H9 (cell line): Measurements from ENCODE around the gene RMI1. TPM values are rescaled to one million over a fixed set of nuclear protein-coding genes. Genes with fewer than 3 reads are reported as not detected.

ENCODE experiments used
- DNase-seq: peaks from one replicate; pipeline ENCODE4 v3.0.0-alpha.2; 2017
- H2AFZ ChIP-seq: one replicate; pipeline ENCODE4 v1.6.1; 2013; ENCODE audit warnings: mild to moderate bottlenecking, low read length, control low read depth, moderate library complexity
- H2AK5ac ChIP-seq: 2 replicates; pipeline ENCODE4 v1.6.1; 2013; ENCODE audit warnings: low read length, control low read depth, mixed read lengths; ENCODE audit not compliant: insufficient read length
- H2BK120ac ChIP-seq: one replicate; pipeline ENCODE4 v1.6.1; 2013; ENCODE audit warnings: low read depth, mild to moderate bottlenecking, low read length, control low read depth, inconsistent platforms; ENCODE audit not compliant: poor library complexity, severe bottlenecking
- H2BK12ac ChIP-seq: 2 replicates; pipeline ENCODE4 v1.6.1; 2013; ENCODE audit warnings: low read length, control low read depth, mixed read lengths, low read depth; ENCODE audit not compliant: insufficient read length
- H2BK15ac ChIP-seq: 2 replicates; pipeline ENCODE4 v1.6.1; 2013; ENCODE audit warnings: low read depth, low read length, control low read depth
- H2BK20ac ChIP-seq: one replicate; pipeline ENCODE4 v1.6.1; 2013; ENCODE audit warnings: low read depth, mild to moderate bottlenecking, low read length, control low read depth, inconsistent platforms; ENCODE audit not compliant: poor library complexity, severe bottlenecking
- H2BK5ac ChIP-seq: 2 replicates; pipeline ENCODE4 v1.6.1; 2013; ENCODE audit warnings: low read length, control low read depth, mixed read lengths; ENCODE audit not compliant: insufficient read length
- H3K14ac ChIP-seq: 2 replicates; pipeline ENCODE4 v1.6.1; 2013; ENCODE audit warnings: low read length, control low read depth; ENCODE audit not compliant: insufficient read depth
- H3K18ac ChIP-seq: 2 replicates; pipeline ENCODE4 v1.6.1; 2013; ENCODE audit warnings: low read depth, mild to moderate bottlenecking, mixed read lengths, low read length, control low read depth; ENCODE audit not compliant: insufficient read length
- H3K23ac ChIP-seq: 2 replicates; pipeline ENCODE4 v1.6.1; 2013; ENCODE audit warnings: low read length, control low read depth, mixed read lengths, low read depth; ENCODE audit not compliant: insufficient read length
- H3K23me2 ChIP-seq: 2 replicates; pipeline ENCODE4 v1.6.1; 2013; ENCODE audit warnings: low read depth, mild to moderate bottlenecking, mixed read lengths, low read length, control low read depth; ENCODE audit not compliant: insufficient read length, poor library complexity, severe bottlenecking
- H3K27ac ChIP-seq: 2 replicates; pipeline ENCODE4 v1.5.1; 2013; ENCODE audit warnings: low read length, control low read depth, mixed read lengths, low read depth; ENCODE audit not compliant: insufficient read length
- H3K27me3 ChIP-seq: 2 replicates; pipeline ENCODE4 v1.6.1; 2013; ENCODE audit warnings: low read length, control low read depth, inconsistent platforms; ENCODE audit not compliant: insufficient read depth
- H3K4ac ChIP-seq: 2 replicates; pipeline ENCODE4 v1.6.1; 2013; ENCODE audit warnings: low read depth, mild to moderate bottlenecking, control low read depth, inconsistent platforms, low read length, moderate library complexity
- H3K4me1 ChIP-seq: 2 replicates; pipeline ENCODE4 v1.6.1; 2013; ENCODE audit warnings: low read length, control low read depth, inconsistent platforms; ENCODE audit not compliant: insufficient read depth
- H3K4me2 ChIP-seq: 2 replicates; pipeline ENCODE4 v1.6.1; 2013; ENCODE audit warnings: low read length, control low read depth, mixed read lengths; ENCODE audit not compliant: insufficient read length, insufficient read depth
- H3K56ac ChIP-seq: 2 replicates; pipeline ENCODE4 v1.6.1; 2013; ENCODE audit warnings: low read depth, mild to moderate bottlenecking, mixed read lengths, low read length, control low read depth; ENCODE audit not compliant: insufficient read length
- H3K79me1 ChIP-seq: 2 replicates; pipeline ENCODE4 v1.6.1; 2013; ENCODE audit warnings: low read depth, mild to moderate bottlenecking, moderate library complexity, low read length, control low read depth, inconsistent platforms; ENCODE audit not compliant: insufficient read depth, poor library complexity, severe bottlenecking
- H3K79me2 ChIP-seq: 2 replicates; pipeline ENCODE4 v1.6.1; 2013; ENCODE audit warnings: low read length, control low read depth, inconsistent platforms; ENCODE audit not compliant: insufficient read depth
- H3K9ac ChIP-seq: 2 replicates; pipeline ENCODE4 v1.6.1; 2013; ENCODE audit warnings: low read length, control low read depth, mixed read lengths; ENCODE audit not compliant: insufficient read length; ENCODE audit errors: extremely low read depth
- H3K9me3 ChIP-seq: one replicate; pipeline ENCODE4 v1.6.1; 2013; ENCODE audit warnings: low read depth, low read length, inconsistent platforms; ENCODE audit not compliant: control insufficient read depth
- H3T11ph ChIP-seq: one replicate; pipeline ENCODE4 v1.6.1; 2013; ENCODE audit warnings: mild to moderate bottlenecking, low read length, control low read depth, inconsistent platforms
- H4K20me1 ChIP-seq: one replicate; pipeline ENCODE4 v1.6.1; 2013; ENCODE audit not compliant: control insufficient read depth, insufficient read length, insufficient read depth
- H4K5ac ChIP-seq: 2 replicates; pipeline ENCODE4 v1.6.1; 2013; ENCODE audit warnings: low read depth, mild to moderate bottlenecking, mixed read lengths, low read length, control low read depth; ENCODE audit not compliant: insufficient read length
- H4K8ac ChIP-seq: replicated peaks from 2 replicates; pipeline ENCODE4 v1.6.1; 2013; ENCODE audit warnings: low read length, control low read depth, mixed read lengths, low read depth; ENCODE audit not compliant: insufficient read length
- H4K91ac ChIP-seq: 2 replicates; pipeline ENCODE4 v1.6.1; 2013; ENCODE audit warnings: low read depth, mild to moderate bottlenecking, moderate library complexity, mixed read lengths, low read length, control low read depth; ENCODE audit not compliant: insufficient read length
- H3K27ac Mint-ChIP-seq, 3 experiments: 2 replicates in 2 of 3; 3 replicates in 1 of 3; pipeline ENCODE4 v1.8.0; 2020 to 2021; ENCODE audit warnings: mixed read lengths in 3 of 3, mild to moderate bottlenecking in 1 of 3, moderate library complexity in 1 of 3
- H3K27me3 Mint-ChIP-seq: 2 replicates; pipeline ENCODE4 v1.8.0; 2021; ENCODE audit warnings: low read depth, mild to moderate bottlenecking, moderate library complexity, mixed read lengths
- H3K36me3 Mint-ChIP-seq, 3 experiments: 2 replicates in 2 of 3; 3 replicates in 1 of 3; pipeline ENCODE4 v1.8.0; 2020 to 2021; ENCODE audit warnings: low read depth in 3 of 3, mixed read lengths in 3 of 3; ENCODE audit not compliant: insufficient read depth in 1 of 3
- H3K4me1 Mint-ChIP-seq, 2 experiments: 2 replicates each; pipeline ENCODE4 v1.8.0; 2020; ENCODE audit warnings: mixed read lengths in 2 of 2
- H3K4me3 Mint-ChIP-seq, 2 experiments: 2 replicates in 1 of 2; 3 replicates in 1 of 2; pipeline ENCODE4 v1.8.0; 2020 to 2021; ENCODE audit warnings: mild to moderate bottlenecking in 2 of 2, mixed read lengths in 2 of 2, moderate library complexity in 1 of 2
- H3K9me3 Mint-ChIP-seq, 2 experiments: 2 replicates in 1 of 2; 3 replicates in 1 of 2; pipeline ENCODE4 v1.8.0; 2020; ENCODE audit warnings: mild to moderate bottlenecking in 2 of 2, mixed read lengths in 2 of 2, moderate library complexity in 1 of 2
- WGBS: extraction: QIAGEN DNeasy Blood & Tissue Kit; methylation state at CpG from one replicate; pipeline ENCODE4 v1.1.7; 2013; ENCODE audit warnings: missing lambda C conversion rate, low lambda C conversion rate, mixed read lengths; ENCODE audit not compliant: insufficient read length; ENCODE audit errors: extremely low coverage; 5-methylcytosine and 5-hydroxymethylcytosine counted together
- total RNA-seq: library from RNA; stranded (reverse); gene quantifications from 2 replicates; pipeline ENCODE4 v1.2.1, GENCODE V29; 2021
- TF ChIP-seq, protein P1 (sequence below): fragments of 200-600 bp; sonication (generic); conservative IDR thresholded peaks from 3 replicates; pipeline ENCODE4 v1.8.0; 2021; ENCODE audit warnings: antibody characterized with exemption, mild to moderate bottlenecking

The RMI1 gene
- total RNA-seq, 1 experiment from 2014 or later = 22.4 TPM

DNA sequence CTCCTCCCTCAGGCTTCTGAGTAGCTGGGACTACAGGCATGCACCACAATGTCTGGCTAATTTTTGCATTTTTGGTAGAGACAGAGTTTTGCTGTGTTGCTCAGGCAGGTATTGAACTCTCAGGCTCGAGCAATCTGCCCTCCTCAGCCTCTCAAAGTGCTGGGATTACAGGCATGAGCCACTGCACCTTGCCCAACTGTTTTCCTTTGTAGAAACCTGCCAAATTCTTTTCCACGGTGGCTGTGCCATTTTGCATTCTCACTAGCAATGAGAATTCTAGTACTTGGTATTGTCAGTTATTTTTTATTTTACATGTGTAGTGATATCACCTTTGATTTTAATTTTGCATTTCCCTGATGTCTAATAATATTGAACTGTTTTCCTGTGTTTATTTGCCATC, 7.8 kb downstream of the RMI1 start:
- Histone ChIP-seq H3K23me2 (no peaks in the 10 kb centered on the region), H4K20me1 (no peaks in the 10 kb centered on the region), H2BK5ac (no peak overlapping the region), H3K4me2 (no peak overlapping the region), H4K8ac (no peak overlapping the region), H4K5ac (no peak overlapping the region), H3K27me3 (no peaks in the 10 kb centered on the region), H2AFZ (no peak overlapping the region), H4K91ac (no peak overlapping the region), H3K4me1 (no peaks in the 10 kb centered on the region), H3K9ac (no peak overlapping the region), H3K27ac (no peak overlapping the region), H3K79me1 (peaks cover 4% of the 10 kb centered on the region), H3K9me3 (no peaks in the 10 kb centered on the region), H2BK20ac (no peak overlapping the region), H2BK120ac (no peak overlapping the region), H3K23ac (no peak overlapping the region), H3T11ph (no peak overlapping the region), H2BK12ac (no peak overlapping the region), H2BK15ac (no peak overlapping the region), H3K14ac (no peak overlapping the region), H2AK5ac (no peak overlapping the region), H3K4ac (no peak overlapping the region), H3K79me2 (peaks cover 11% of the 10 kb centered on the region; the same call in 1 of the 2 replicates), H3K18ac (no peak overlapping the region), H3K56ac (no peak overlapping the region)
- TF ChIP-seq, protein P1, sequence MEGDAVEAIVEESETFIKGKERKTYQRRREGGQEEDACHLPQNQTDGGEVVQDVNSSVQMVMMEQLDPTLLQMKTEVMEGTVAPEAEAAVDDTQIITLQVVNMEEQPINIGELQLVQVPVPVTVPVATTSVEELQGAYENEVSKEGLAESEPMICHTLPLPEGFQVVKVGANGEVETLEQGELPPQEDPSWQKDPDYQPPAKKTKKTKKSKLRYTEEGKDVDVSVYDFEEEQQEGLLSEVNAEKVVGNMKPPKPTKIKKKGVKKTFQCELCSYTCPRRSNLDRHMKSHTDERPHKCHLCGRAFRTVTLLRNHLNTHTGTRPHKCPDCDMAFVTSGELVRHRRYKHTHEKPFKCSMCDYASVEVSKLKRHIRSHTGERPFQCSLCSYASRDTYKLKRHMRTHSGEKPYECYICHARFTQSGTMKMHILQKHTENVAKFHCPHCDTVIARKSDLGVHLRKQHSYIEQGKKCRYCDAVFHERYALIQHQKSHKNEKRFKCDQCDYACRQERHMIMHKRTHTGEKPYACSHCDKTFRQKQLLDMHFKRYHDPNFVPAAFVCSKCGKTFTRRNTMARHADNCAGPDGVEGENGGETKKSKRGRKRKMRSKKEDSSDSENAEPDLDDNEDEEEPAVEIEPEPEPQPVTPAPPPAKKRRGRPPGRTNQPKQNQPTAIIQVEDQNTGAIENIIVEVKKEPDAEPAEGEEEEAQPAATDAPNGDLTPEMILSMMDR = no peak
- H3K4me3 Mint-ChIP-seq = no peak overlapping the region
- no CpG with 5 or more reads among the region's 2 CpGs for WGBS
- H3K27ac Mint-ChIP-seq = peak overlapping the region; percentile 21 to 79 (median 49); a peak in 4 of 7 replicates
- H3K27me3 Mint-ChIP-seq = no peaks in the 10 kb centered on the region
- H3K36me3 Mint-ChIP-seq = peaks cover 14 to 27% (median 23%) of the 10 kb centered on the region in 3 experiments
- no peak for DNase-seq
- peaks cover 7 to 8% of the 10 kb centered on the region in 2 experiments for H3K4me1 Mint-ChIP-seq
- H3K9me3 Mint-ChIP-seq = no peaks in the 10 kb centered on the region
